Lower lobe of right lung (tissue), 2 donors: ENCODE data around the gene YTHDC2. TPM values are rescaled to one million over a fixed set of nuclear protein-coding genes. Genes with fewer than 3 reads are reported as not detected.
A peak's percentile ranks its signal among the peaks of the same experiment; 100 is the strongest.

Experiments used
- ATAC-seq, 2 donors: fragments of 200-7000 bp; cut with Tn5 transposase; one replicate each; pipeline ENCODE4 v1.9.1; 2020 to 2022; ENCODE audit warnings: mild to moderate bottlenecking in 2 of 2, moderate library complexity in 2 of 2
- DNase-seq: peaks from one replicate; pipeline ENCODE4 v3.0.0-alpha.2; 2020
- H3K27ac ChIP-seq: fragments of 200-600 bp; one replicate; pipeline ENCODE4 v1.8.0; 2022
- H3K27me3 ChIP-seq: fragments of 200-600 bp; one replicate; pipeline ENCODE4 v1.8.0; 2022; ENCODE audit warnings: low read depth
- H3K36me3 ChIP-seq: fragments of 200-600 bp; one replicate; pipeline ENCODE4 v1.8.0; 2022; ENCODE audit warnings: mild to moderate bottlenecking
- H3K4me1 ChIP-seq: fragments of 200-600 bp; one replicate; pipeline ENCODE4 v1.8.0; 2022
- H3K4me3 ChIP-seq: fragments of 200-600 bp; one replicate; pipeline ENCODE4 v1.8.0; 2022; ENCODE audit warnings: mild to moderate bottlenecking
- H3K9me3 ChIP-seq: fragments of 200-600 bp; one replicate; pipeline ENCODE4 v1.8.0; 2022
- CTCF ChIP-seq: fragments of 200-600 bp; IDR thresholded peaks from one replicate; pipeline ENCODE4 v1.8.0; 2022; ENCODE audit warnings: antibody characterized with exemption, mild to moderate bottlenecking
- intact Hi-C: fragments of 100-400 bp; cut with DNase I; formaldehyde crosslinking; loops from one replicate; pipeline ENCODE4 v1.11.0; 2022
- total RNA-seq: library from RNA; stranded (reverse); fragmentation: NEBNext Ultra II Directional; extraction: Animal tissue kit (Norgen Biotek cat#: 25700); gene quantifications from one replicate; pipeline ENCODE4 v1.2.1, GENCODE V29; 2021
- donor health status: DM: no; HTN: yes; CAD: no; lungs with severe emphysema.

YTHDC2 gene
- total RNA-seq, 1 donor from 2014 or later: 21.1 TPM

- DNase-seq: no peak
- Histone ChIP-seq H3K27ac (no peak overlapping the region), H3K4me1 (no peaks in the 10 kb centered on the region), H3K27me3 (no peaks in the 10 kb centered on the region), H3K36me3 (no peaks in the 10 kb centered on the region), H3K9me3 (no peaks in the 10 kb centered on the region), H3K4me3 (no peak overlapping the region)
- intact Hi-C loops: no loop called here
- peak; percentile 60 for TF ChIP-seq CTCF
- ATAC-seq: peak; percentile 61 to 66
Observed at GRCh38 chr5:113612060-113612496, 98.6 kb downstream of the YTHDC2 start.

DNA sequence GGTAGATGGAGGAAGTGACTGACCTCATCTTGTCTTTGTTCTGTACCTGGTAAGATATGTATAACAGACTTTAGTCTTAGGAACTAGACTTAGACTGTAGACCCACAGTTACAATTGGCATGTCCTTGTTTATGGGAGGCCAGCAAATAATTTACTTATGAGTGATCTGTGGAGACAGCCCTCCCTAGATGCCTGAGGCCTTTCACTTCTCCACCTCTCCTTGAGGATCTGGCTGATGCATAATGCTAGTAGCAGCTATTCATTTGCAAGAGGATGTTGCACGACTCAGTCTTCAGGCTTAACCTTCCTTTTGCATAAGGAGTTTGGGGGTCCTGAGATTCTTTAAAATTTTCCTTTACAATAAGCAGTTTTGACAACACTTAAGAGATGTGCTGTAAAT, 100.7 kb downstream of the YTHDC2 start:
- H3K36me3 ChIP-seq: no peaks in the 10 kb centered on the region
- intact Hi-C loops: no loop called here
- no peak overlapping the region for H3K27ac ChIP-seq
- no peaks in the 10 kb centered on the region for H3K4me1 ChIP-seq
- no peak for TF ChIP-seq CTCF
- no peaks in the 10 kb centered on the region for H3K27me3 ChIP-seq
- ATAC-seq (no peak), DNase-seq (no peak)
- H3K4me3 ChIP-seq: no peak overlapping the region
- H3K9me3 ChIP-seq: no peaks in the 10 kb centered on the region

GRCh38 chr5:113615708-113616107, 102.2 kb downstream of the YTHDC2 start:
- Histone ChIP-seq H3K27me3 (no peaks in the 10 kb centered on the region), H3K9me3 (no peaks in the 10 kb centered on the region), H3K4me1 (no peaks in the 10 kb centered on the region), H3K27ac (no peak overlapping the region), H3K36me3 (no peaks in the 10 kb centered on the region), H3K4me3 (no peak overlapping the region)
- DNase-seq (no peak), ATAC-seq (no peak)
- intact Hi-C loops: no loop called here
- TF ChIP-seq CTCF: no peak

GRCh38 chr5:113617191-113617796, 103.8 kb downstream of the YTHDC2 start:
- TF ChIP-seq CTCF: no peak
- H3K4me1 ChIP-seq: no peaks in the 10 kb centered on the region
- intact Hi-C loops: no loop called here
- DNase-seq (no peak), ATAC-seq (no peak)
- no peaks in the 10 kb centered on the region for H3K36me3 ChIP-seq
- no peaks in the 10 kb centered on the region for H3K9me3 ChIP-seq
- H3K27ac ChIP-seq: no peak overlapping the region
- no peak overlapping the region for H3K4me3 ChIP-seq
- no peaks in the 10 kb centered on the region for H3K27me3 ChIP-seq

GRCh38 chr5:113632996-113633395, 119.5 kb downstream of the YTHDC2 start:
- Histone ChIP-seq H3K4me1 (no peaks in the 10 kb centered on the region), H3K4me3 (no peak overlapping the region), H3K36me3 (no peaks in the 10 kb centered on the region), H3K9me3 (no peaks in the 10 kb centered on the region), H3K27ac (no peak overlapping the region), H3K27me3 (no peaks in the 10 kb centered on the region)
- no peak for TF ChIP-seq CTCF
- intact Hi-C loops: no loop called here
- no peak for DNase-seq
- ATAC-seq: no peak
